ENCODE results near the gene AQP12B. TPM values are rescaled to one million over a fixed set of nuclear protein-coding genes. Genes with fewer than 3 reads are reported as not detected.

Gene AQP12B
- total and polyA plus RNA-seq, 2 of the 8 experiments (the other 6 are each of a cell fraction or from before 2014, with no cell fraction given) = not detected

DNA sequence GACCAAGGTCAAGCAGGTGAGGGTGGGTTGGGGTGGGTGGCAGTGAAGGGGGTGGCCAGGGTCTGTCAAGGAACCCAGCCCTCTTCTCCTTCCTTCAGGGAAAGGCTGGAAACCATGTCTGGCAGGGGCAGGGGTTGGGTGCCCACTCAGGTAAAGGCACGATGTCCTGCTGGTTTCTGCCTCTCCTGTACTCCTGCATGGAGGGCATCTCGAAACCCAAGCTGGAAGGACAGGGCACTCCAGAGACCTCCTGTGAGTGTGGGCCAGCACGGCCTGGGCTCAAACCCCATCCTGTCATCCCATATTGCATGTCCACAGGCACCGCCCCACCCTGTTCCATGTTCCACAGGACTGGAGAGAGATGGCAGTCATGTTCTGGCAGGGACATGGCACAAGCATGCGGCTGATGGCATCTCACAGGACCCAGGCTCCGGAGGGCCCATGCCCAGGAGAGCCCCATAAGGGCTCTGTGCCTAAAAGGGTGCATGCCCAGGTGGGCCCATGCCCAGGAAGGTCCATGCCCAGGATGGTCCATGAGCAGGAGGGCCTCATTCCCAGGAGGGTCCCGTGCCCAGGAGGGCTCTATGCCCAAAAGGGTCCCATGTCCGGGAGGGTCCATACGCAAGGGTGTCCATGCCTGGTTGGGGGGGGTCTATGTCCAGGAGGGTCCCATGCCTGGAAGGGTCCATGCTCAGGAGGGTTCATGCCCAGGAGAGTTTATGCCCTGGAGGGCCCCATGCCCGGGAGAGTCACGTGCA, 51.0 kb downstream of the AQP12B start:
- H3K27me3 ChIP-seq (replicated peaks in 1 of 4; ENCODE audit: control insufficient read depth in 3 of 4, extremely low read depth in 1 of 4, insufficient read depth in 3 of 4, low read length in 3 of 4) = no peaks in the 10 kb centered on the region
- WGBS, 2 experiments (ENCODE audit: extremely low coverage in 1 of 2, insufficient coverage in 1 of 2, insufficient read length in 1 of 2, insufficient replicate concordance in 2 of 2, low coverage in 1 of 2, low lambda C conversion rate in 2 of 2, missing lambda C conversion rate in 1 of 2) = 86% methylated on average over 11 of the region's 11 CpGs; no CpG with 5 or more reads in 1 of the 2 experiments
- no peak overlapping the region for H2BK5ac ChIP-seq (ENCODE audit: low read depth, low read length)
- H4K5ac ChIP-seq (ENCODE audit: insufficient read length, low read depth, low read length) = no peak overlapping the region
- H3K4ac ChIP-seq (replicated peaks; ENCODE audit: insufficient read length, low read depth, low read length) = no peak overlapping the region
- no peak overlapping the region for H3K18ac ChIP-seq (ENCODE audit: extremely low read depth, low read length)
- no peak overlapping the region for H4K91ac ChIP-seq (replicated peaks; ENCODE audit: insufficient read length, low read length)
- H3K9me3 ChIP-seq (ENCODE audit: insufficient read depth in 2 of 2, low read depth in 1 of 2, low read length in 1 of 2) = peaks cover 32 to 58% of the 10 kb centered on the region in 2 experiments
- H3K79me2 ChIP-seq (ENCODE audit: control insufficient read depth in 1 of 2, insufficient read depth in 2 of 2, low read length in 2 of 2) = no peaks in the 10 kb centered on the region
- H2BK20ac ChIP-seq (ENCODE audit: low read length) = no peak overlapping the region
- H2BK120ac ChIP-seq (replicated peaks; ENCODE audit: low read depth, low read length) = no peak overlapping the region
- FAIRE-seq = no peak
- H3K4me2 ChIP-seq (ENCODE audit: insufficient read depth in 1 of 2, low read depth in 2 of 2, low read length in 2 of 2) = no peak overlapping the region
- H4K8ac ChIP-seq (ENCODE audit: extremely low read depth, insufficient read depth, low read length) = no peak overlapping the region
- CTCF ChIA-PET (ENCODE audit: partially characterized antibody) = interaction anchor here (1.1 kb wide), 1 partner anchor 118 kb away, joined by 3 read pairs; no protein-coding TSS in a partner anchor
- no peak overlapping the region for H2BK15ac ChIP-seq (ENCODE audit: low read length)
- no peak overlapping the region for H3K9ac ChIP-seq (replicated peaks in 1 of 4; ENCODE audit: extremely low read depth in 1 of 4, low read depth in 3 of 4, low read length in 3 of 4)
- POLR2A ChIA-PET (ENCODE audit: partially characterized antibody) = no interaction called here
- no peak overlapping the region for H2BK12ac ChIP-seq (ENCODE audit: low read depth, low read length)
- no peaks in the 10 kb centered on the region for H3K36me3 ChIP-seq (ENCODE audit: control insufficient read depth in 2 of 4, insufficient read depth in 4 of 4, low read length in 3 of 4)
- no peak overlapping the region for H3K4me3 ChIP-seq (ENCODE audit: extremely low read depth in 1 of 4, insufficient read depth in 2 of 4, low read depth in 3 of 4, low read length in 4 of 4)
- no peaks in the 10 kb centered on the region for H3K79me1 ChIP-seq (ENCODE audit: low read depth, low read length)
- DNase-seq (ENCODE audit: low read depth in 1 of 2, low spot score in 2 of 2) = no peak
- H2AFZ ChIP-seq (ENCODE audit: low read length) = no peak overlapping the region
- H3K23ac ChIP-seq (ENCODE audit: insufficient read length) = no peak overlapping the region
- H3K14ac ChIP-seq (ENCODE audit: insufficient read length) = no peak overlapping the region
- H2AK5ac ChIP-seq (ENCODE audit: low read depth, low read length) = no peak overlapping the region
- H4K20me1 ChIP-seq (replicated peaks in 1 of 2; ENCODE audit: control insufficient read depth in 1 of 2, insufficient read depth in 2 of 2, low read length in 2 of 2) = no peaks in the 10 kb centered on the region
- no peak overlapping the region for H3K27ac ChIP-seq (ENCODE audit: low read depth, low read length)
- no peaks in the 10 kb centered on the region; a peak in 1 of 7 replicates for H3K4me1 ChIP-seq (replicated peaks in 1 of 4; ENCODE audit: control insufficient read depth in 3 of 4, insufficient read depth in 4 of 4, low read length in 3 of 4)
- H3K56ac ChIP-seq (replicated peaks; ENCODE audit: insufficient read length, low read depth, low read length) = no peak overlapping the region
- no peaks in the 10 kb centered on the region for H3K23me2 ChIP-seq (ENCODE audit: low read depth, low read length)
- TF ChIP-seq RAD21 (IDR thresholded peaks at IDR 0.05 in 1 of 2, conservative IDR thresholded peaks at IDR 0.05 in 1 of 2; ENCODE audit: low read depth in 2 of 2, low read length in 2 of 2) (no peak), TEAD4 (IDR thresholded peaks at IDR 0.05; ENCODE audit: low read depth, low read length) (no peak), SUZ12 (IDR thresholded peaks at IDR 0.05; ENCODE audit: low read length) (no peak), EZH2 (IDR thresholded peaks at IDR 0.05; ENCODE audit: low read depth, low read length, severe bottlenecking) (no peak)
